Measurements from ENCODE around the gene LKAAEAR1.
A peak's percentile ranks its signal among the peaks of the same experiment; 100 is the strongest.

The LKAAEAR1 gene

GRCh38 chr20:64058536-64058935 is 25.7 kb downstream of the LKAAEAR1 start:
- no peak for DNase-seq (ENCODE audit: low spot score)
- TF ChIP-seq CTCF (IDR thresholded peaks at IDR 0.05; ENCODE audit: extremely low read depth, missing control alignments), result no peak

- TF ChIP-seq CTCF (IDR thresholded peaks at IDR 0.05; ENCODE audit: extremely low read depth, missing control alignments), result peak; percentile 88
- DNase-seq (ENCODE audit: low spot score), result peak; percentile 90
These were observed 26.3 kb downstream of the LKAAEAR1 start for GRCh38 chr20:64057628-64058498.

GRCh38 chr20:64056889-64057627 is 27.1 kb downstream of the LKAAEAR1 start:
- no peak for DNase-seq (ENCODE audit: low spot score)
- TF ChIP-seq CTCF (IDR thresholded peaks at IDR 0.05; ENCODE audit: extremely low read depth, missing control alignments), result no peak

- no peak for DNase-seq (ENCODE audit: low spot score)
- no peak for TF ChIP-seq CTCF (IDR thresholded peaks at IDR 0.05; ENCODE audit: extremely low read depth, missing control alignments)
These were observed 27.6 kb downstream of the LKAAEAR1 start for GRCh38 chr20:64056639-64056888.

- DNase-seq (ENCODE audit: low spot score), result no peak
- no peak for TF ChIP-seq CTCF (IDR thresholded peaks at IDR 0.05; ENCODE audit: extremely low read depth, missing control alignments)
These were observed 28.1 kb downstream of the LKAAEAR1 start for GRCh38 chr20:64055893-64056638.

- no peak for DNase-seq (ENCODE audit: low spot score)
- no peak for TF ChIP-seq CTCF (IDR thresholded peaks at IDR 0.05; ENCODE audit: extremely low read depth, missing control alignments)
These were observed 28.8 kb downstream of the LKAAEAR1 start for GRCh38 chr20:64055396-64055892.
